HG02759 (cell line): ENCODE results near the gene GANC.
"Not testable (repeated sequence)": the region's sequence is repeated elsewhere in the genome, so short reads cannot be mapped to it uniquely, and the experiment has no call there.

Experiments used
- ATAC-seq: cut with Tn5 transposase; IDR thresholded peaks from one replicate; pipeline ENCODE4 v1.9.1; 2021; ENCODE audit warnings: mild to moderate bottlenecking, moderate library complexity; ENCODE audit not compliant: unreplicated experiment

Gene GANC

DNA sequence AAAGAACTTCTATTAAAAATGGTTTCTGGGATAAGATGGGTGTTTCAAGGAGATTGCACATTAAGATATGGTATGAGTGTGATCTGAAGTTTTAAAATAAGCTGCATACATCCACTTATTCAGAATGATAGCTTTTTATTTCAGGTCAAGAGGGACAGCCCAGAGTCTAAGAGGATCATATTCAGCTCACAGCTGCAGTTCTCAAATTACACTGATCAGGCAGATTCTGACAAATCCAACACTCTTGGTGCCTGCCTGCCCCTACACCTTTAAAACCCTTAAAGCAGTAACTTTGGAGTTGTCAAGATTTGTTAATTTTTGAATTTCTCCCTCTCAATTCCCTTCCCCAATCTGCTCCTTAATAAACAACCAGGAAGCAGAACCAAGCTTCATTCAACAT, 9.3 kb downstream of the GANC start:
- no peak for ATAC-seq

DNA sequence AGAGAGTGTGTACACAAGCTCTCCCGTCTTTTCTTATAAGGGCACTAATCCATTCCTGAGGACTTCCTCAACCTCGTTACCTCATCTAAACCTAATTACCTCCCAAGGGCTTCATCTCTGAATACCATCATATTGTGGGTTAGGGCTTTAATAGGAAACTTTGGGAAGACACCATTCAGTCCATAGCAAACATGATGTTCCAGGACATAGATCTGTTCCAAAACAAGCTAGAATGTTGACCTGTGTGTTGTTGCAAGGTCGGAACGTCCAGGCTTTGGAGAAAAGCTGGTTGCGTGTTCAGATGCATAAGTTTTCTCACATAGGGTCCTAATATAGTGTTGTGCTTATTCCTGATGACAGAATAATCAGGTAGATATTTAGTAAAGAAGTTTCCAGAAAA, 9.9 kb downstream of the GANC start:
- no peak for ATAC-seq

DNA sequence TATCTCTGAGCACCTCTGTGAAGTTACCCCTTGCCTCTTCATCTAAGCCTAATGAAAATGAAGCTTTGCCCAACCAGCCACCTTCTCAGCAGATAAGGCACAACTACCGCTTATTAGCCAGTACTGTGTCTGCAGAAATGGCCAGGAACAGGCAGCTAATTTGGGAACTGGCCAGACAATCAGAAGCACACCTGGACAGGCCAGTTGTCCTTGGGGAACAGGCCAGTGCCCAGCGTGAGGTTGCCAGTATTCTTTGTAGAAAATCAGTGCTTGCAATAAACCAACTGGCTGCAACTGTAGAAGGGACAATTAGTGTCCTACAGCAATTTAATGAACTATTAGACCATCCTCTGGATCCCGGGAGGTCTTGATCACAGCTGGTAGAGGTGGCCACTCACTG, 10.7 kb downstream of the GANC start:
- ATAC-seq = no peak

DNA sequence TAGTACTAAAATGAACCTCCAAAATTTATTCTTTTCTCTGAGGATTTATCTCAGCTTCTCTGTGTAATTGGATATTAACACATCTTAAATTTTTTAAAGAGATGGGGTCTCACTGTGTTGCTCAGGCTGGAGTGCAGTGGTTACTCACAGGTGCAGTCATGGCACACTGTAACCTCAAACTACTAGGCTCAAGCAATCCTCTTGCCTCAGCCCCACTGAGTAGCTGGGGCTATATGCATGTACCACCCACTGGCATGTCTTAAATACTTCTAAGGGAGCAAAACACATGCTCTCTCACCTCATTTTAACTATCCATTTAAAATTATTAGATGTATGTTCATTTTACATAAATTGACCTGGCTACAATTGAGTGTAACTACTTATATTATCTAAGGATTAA, 11.6 kb downstream of the GANC start:
- no peak for ATAC-seq

DNA sequence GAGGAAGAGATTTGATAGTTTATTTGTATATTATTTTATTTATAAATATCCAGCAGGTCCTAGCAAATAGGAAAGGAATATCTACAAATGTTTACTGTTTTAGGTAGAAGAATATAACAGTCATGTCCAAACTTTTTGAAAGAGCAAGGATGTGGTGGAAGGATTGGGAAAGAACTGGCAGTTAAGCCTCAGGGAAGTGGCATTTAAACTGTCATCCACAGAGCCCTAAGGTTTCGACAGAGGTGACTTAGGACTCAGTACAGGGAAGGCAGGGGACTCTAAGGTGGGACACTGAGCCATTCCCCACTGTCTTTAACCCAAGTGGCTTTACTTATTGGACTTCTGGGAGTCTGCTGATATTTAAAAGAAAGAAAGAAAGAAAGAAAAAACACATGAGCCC, 12.0 kb downstream of the GANC start:
- ATAC-seq = no peak

DNA sequence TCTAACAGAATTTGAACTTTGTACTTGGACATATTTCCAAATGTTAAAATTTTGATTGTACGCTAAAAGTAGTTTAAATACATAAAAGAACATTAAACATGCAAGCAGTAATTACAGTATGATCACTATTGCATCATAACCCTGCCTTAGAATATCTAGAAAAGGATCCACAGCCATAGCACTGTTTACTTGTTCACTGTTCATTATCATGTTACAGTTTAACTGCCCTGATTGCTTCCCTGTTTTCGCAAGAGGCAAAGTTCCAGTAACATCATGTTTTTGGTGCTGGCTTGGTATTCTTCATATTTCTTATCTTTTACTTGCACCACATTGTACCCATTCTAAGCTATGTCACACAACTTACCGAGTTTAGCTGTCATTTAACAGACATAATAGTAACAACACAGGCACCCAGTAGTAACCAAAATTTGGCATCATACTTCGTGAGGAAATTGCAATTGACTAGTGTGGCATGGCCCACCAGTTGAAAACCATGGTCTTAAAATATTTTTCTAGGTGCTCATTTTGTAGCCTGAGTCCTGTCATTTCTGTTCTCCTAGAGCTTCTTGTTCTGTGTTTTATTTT, 13.5 kb downstream of the GANC start:
- no peak for ATAC-seq

DNA sequence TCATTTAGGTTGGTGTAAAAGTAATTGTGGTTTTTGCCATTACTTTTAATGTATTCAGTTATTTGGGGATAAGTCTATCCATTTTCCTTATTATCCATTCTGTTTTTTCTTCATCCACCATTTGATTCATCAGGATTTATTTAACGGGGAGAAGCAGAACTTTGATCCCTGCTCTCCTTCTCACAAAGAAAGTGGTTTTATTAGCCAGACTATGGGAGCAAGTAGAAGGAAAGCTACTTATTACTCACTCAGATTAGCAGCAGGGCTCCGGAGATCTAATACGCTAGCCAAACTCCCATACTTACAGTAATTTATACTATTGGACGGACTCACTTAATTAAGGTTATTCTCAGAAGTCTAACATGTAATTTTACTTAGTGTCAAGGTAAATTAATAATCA, 14.9 kb downstream of the GANC start:
- no peak for ATAC-seq

DNA sequence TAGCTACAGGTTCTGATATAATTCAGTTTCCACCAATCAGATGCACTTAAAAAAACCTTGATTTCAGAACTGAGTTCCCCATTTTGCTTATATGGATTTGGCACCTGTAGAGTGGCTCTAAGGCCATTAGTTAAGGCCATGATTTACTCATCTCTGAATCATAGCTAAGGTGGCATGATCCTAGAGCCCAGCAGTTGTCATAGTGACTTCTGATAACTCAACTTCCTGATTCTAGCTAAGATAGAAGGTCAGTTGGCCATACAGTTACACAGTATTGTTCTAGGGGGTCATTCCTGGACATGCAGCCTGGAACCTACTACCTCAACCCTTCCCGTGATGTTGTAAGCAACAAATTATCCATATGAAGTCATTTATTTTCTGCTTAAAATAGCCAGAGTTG, 16.2 kb downstream of the GANC start:
- ATAC-seq = no peak

DNA sequence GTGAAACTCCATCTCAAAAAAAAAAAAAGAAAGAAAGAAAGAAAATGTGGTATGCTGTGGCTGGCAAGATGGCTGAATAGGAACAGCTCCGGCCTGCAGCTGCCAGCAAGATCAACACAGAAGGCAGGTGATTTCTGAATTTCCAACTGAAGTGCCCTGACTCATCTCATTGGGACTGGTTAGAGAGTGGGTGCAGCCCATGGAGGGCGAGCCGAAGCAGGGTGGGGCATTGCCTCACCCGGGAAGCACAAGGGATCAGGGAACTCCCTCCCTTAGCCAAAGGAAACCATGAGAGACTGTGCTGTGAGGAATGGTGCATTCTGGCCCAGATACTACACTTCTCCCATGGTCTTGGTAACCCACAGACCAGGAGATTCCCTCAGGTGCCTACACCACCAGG, 28.0 kb downstream of the GANC start:
- not testable (repeated sequence) for ATAC-seq

DNA sequence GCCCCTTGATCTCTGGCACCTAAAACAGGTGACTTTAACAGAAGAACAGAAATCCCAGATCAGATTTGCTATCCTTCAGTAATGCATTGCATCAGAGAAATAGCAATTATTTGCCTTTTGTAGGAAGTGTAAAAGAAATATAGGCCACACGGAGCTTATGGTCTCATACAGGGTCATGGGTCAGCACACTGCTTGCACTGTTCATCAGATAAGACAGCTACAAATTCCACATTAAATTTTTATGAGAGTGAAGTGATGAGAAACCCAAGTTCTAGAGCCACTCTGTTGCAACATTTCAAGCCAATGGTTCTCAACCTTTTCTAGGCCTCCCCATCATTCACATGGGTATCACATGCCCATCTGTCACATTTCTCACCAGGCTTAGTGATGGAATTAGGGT, 33.7 kb downstream of the GANC start:
- ATAC-seq = no peak

DNA sequence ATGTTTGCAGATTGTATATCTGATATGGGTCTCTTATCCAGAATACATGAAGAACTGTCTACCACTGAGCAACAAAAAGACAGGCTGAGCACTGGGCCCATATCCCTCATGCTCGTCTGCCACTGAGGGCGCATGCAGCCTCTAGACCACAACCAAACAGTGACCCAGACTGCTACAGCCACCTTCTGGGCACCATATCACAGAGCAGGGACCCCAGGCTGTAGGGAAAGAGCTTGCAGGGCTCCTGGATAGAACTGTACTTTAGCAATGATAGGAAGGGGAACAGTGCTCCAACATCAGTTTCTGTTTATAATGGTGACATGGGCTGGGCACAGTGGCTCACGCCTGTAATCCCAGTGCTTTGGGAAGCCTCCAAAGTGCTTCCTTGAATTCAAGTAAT, 40.5 kb downstream of the GANC start:
- ATAC-seq = no peak

DNA sequence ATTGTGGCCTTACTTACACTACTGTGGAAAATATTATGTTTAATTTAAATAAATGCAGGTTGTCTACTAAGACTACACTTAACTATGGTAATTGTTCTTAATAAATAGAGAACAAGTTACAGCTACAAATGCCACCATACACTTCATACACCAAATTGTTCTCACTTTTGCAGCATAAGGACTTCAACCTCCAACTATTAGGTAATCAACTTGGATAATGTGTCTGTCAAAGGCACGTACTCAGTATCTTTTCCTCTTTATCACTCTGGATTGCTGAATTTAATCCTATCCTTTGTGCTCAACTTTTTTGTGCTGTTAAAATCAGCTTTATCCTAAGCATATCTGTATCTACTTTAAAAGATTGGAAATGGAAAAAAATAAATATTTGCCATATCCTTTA, 41.8 kb downstream of the GANC start:
- no peak for ATAC-seq

DNA sequence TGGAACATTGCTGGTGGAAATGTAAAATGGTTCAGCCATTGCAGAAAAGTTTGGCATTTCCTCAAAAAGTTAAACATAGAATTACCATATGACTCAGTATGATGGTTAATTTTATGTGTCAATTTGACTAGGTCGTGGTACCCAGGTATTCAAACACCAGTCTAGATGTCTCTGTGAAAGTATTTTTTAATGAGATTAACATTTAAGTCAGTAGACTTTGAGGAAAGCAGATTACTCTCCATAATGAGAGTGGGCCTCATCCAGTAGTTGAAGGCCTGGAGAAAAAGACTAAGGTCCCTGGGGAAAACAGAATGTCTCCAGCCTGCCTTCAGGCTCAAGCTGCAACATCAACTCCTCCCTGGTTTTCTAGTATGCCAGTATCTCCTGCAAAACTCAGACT, 42.5 kb downstream of the GANC start:
- no peak for ATAC-seq

DNA sequence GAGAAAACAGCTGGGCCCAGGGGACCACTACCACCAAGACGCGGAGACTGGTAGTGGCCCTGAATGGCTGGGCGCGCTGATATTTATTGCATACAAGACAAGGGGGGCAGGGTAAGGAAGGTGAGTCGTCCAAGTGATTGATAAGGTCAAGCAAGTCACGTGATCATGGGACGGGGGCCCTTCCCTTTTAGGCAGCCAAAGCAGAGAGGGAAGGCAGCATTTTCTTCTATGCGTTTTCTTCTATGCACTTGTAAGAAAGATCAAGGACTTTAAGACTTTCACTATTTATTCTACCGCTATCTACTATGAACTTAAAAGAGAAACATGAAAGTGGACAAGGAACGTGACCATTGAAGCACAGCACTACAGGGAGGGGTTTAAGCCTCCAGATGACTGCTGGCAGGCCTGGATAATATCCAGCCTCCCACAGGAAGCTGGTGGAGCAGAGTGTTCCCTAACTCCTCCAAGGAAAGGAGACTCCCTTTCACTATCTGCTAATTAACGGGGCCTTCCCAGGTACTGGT, 43.3 kb downstream of the GANC start:
- not testable (repeated sequence) for ATAC-seq

DNA sequence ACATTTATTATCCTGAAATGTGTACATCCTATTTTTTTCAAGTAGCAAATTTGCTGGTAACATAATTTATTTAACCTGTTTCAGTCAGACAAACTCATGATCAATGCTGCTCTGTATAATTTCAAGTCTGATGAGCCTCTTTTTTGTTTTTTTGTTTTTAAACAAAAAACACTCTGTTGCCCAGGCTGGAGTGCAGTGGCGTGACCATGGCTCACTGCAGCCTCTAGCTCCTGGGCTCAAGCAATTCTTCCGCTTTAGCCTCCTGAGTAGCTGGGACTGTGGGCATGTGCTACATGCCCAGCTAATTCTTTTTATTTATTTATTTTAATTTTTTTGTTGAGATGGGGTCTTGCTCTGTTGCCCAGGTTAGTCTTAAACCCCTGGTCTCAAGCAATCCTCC, 46.2 kb downstream of the GANC start:
- no peak for ATAC-seq

DNA sequence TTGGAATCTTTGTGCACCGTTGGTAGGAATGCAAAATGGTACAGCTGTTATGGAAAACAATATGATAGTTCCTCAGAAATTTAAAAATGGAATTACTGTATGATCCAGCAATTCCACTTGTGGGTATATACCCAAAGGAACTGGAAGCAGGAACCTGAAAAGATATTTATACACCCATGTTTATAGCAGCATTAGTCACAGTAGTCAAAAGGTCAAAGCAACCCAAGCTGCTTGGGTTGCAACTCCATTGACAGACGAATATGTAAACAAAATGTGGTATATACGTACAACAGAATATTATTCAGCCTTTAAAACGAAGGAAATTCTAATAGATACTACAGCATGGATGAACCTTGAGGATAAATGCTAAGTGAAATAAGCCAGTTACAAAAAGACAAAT, 51.3 kb downstream of the GANC start:
- ATAC-seq = no peak

DNA sequence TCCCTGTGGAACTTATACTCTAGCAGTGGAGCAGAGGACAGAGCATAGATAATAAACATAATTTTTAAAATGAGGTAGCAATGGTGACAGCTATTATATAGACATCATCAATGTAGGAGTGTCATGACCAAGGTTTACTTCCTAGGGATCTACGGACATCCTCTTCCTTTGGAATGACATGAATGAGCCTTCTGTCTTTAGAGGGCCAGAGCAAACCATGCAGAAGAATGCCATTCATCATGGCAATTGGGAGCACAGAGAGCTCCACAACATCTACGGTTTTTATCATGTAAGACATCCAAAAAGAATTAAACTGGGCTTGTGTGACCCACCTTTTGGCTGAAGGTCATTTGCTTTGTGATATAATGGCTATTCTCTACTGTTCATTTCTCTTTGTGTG, 56.2 kb downstream of the GANC start:
- ATAC-seq = no peak

DNA sequence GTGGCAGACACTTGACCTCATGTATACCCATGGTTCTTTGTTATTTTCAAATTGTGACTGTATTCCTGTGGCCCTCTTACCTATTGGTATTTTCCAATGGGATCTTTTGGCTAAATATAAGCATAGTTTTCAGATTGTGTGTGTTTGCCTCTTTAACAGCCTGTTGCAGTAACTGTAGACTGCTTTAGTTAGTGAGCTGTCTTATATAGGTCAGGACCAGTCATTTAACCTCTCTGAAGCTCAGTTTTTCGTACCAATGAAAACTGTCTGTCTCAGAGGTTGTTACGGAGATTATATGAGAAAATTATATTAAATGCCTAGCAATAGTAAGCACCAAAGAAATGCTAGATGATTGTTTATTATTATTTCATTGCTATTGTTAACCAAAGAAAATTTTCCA, 57.0 kb downstream of the GANC start:
- no peak for ATAC-seq

DNA sequence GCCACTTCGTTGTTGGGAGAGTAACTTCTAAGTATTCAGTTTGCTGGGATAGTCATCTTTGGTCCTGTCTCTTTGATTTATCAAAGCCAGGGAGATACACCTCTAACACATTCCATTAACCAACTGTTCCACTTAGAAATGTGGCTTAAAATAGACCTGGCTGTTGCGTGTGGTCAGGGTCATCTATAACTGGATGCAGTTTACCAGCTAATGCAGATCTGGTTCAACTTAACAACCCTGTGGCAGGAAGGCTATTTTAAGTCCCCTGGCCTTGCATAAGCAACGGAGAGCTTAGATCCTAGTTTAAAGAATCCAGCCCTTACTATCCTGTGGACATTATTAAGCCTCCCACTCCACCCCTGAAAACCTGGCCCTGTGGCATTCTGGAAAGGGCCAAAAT, 58.2 kb downstream of the GANC start:
- no peak for ATAC-seq

DNA sequence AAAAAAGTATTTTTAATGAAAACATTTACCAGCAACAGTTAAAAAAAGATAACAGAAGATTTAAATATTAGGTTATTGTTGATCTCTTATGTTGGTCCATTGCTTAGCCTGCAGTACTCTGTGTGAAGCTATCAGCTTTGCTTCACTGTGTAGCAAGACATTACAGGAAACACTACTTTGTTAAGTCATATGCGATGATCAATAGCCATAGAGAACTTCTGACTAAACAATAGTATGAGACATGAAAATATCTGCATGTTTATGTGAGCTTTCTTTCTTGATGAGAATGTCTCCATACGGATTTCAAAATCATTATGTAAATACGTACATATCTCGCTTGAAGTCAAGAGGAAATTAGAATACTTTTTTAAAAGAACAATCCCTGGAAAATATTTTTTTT, 59.3 kb downstream of the GANC start:
- ATAC-seq = no peak

DNA sequence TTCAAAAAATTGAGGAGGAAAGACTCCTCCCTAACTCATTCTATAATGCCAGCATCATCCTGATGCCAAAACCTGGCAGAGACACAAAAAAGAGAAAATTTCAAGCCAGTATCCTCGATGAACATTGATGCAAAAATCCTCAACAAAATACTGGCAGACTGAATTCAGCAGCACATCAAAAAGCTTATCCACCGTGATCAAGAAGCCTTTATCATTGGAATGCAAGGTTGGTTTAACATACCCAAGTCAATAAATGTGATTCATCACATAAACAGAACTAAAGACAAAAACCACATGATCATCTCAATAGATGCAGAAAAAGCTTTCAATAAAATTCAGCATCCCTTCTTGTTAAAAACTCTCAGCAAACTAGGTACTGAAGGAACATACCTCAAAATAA, 62.1 kb downstream of the GANC start:
- no peak for ATAC-seq

DNA sequence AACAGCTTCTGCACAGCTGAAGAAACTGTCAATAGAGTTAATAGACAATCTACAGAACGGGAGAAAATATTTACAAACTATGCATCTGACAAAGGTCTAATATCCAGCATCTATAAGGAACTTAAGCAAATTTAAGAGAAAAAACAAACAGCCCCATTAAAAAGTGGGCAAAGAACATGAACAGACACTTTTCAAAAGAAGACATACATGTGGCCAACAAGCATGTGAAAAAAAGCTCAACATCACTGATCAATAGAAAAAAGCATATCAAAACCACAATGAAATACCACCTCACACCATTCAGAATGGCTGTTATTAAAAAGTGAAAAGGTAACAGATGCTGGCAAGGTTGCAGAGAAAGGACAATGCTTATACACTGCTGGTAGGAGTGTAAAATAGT, 63.6 kb downstream of the GANC start:
- not testable (repeated sequence) for ATAC-seq

DNA sequence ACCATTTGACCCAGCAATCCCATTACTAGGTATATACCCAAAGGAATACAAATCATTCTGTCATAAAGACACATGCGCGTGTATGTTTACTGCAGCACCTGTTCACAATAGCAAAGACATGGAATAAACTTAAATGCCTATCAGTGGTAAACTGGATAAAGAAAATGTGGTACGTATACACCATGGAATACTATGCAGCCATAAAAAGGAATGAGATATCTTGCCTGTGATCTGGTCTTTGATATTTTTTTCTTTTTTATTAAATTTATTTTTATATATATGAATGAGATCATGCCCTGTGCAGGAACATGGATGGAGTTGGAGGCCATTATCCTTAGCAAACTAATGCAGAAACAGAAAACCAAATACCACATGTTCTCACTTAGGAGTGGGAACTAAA, 64.1 kb downstream of the GANC start:
- ATAC-seq = not testable (repeated sequence)

DNA sequence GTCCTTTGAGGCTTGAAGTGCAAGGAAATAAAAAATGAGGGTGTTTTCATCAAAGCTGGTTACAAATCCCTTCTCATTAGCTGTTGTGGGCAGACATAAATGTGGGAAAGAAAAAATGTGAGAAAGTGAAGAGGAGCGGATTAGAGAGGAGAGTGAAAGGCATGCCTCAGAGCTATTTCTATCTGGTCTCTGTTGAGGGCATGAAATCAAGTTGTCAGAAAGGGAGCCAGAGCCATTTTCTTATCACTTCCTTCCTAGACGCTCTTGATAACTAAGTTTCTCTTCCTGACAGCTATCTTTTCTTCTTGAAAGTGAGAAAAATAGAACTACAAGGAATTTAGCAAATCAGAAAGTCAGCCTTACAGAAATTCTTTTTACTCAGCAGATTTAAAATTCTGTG, 65.5 kb downstream of the GANC start:
- ATAC-seq = no peak
